Cardiac septum (tissue), 1 donor: ENCODE data around the gene MXD4. TPM values are rescaled to one million over a fixed set of nuclear protein-coding genes. Genes with fewer than 3 reads are reported as not detected.

Source experiments
- DNase-seq: peaks from one replicate; pipeline ENCODE4 v3.0.0-alpha.2; 2020; ENCODE audit warnings: low spot score
- intact Hi-C: fragments of 100-400 bp; cut with DNase I; formaldehyde crosslinking; loops from one replicate; pipeline ENCODE4 v1.14.0; 2022
- total RNA-seq: library from RNA; stranded (reverse); fragmentation: NEBNext Ultra II Directional; extraction: Animal tissue kit (Norgen Biotek cat#: 25700); gene quantifications from one replicate; pipeline ENCODE4 v1.2.1, GENCODE V29; 2021
- donor health status: DM: no; HTN: no; CAD: no.

Gene MXD4
- total RNA-seq, 1 donor from 2014 or later: 37.9 TPM

GRCh38 chr4:2295500-2295899, 33.6 kb upstream of the MXD4 start:
- DNase-seq: no peak
- intact Hi-C loops: no loop called here

- no peak for DNase-seq
- intact Hi-C loops: no loop called here
These were observed 30.8 kb upstream of the MXD4 start for GRCh38 chr4:2292646-2293108.

GRCh38 chr4:2291705-2292645, 30.1 kb upstream of the MXD4 start:
- intact Hi-C loops: no loop called here
- no peak for DNase-seq

- peak; percentile 71 for DNase-seq
- intact Hi-C loops: no loop called here
These were observed 29.2 kb upstream of the MXD4 start for GRCh38 chr4:2290974-2291704.

- intact Hi-C loops: no loop called here
- DNase-seq: peak; percentile 51
These were observed 28.6 kb upstream of the MXD4 start for GRCh38 chr4:2290488-2290887.

- peak; percentile 73 for DNase-seq
- intact Hi-C loops: no loop called here
These were observed 28.0 kb upstream of the MXD4 start for GRCh38 chr4:2289955-2290333.

- DNase-seq: peak; percentile 54
- intact Hi-C loops: no loop called here
These were observed 27.5 kb upstream of the MXD4 start for GRCh38 chr4:2289311-2289954.

GRCh38 chr4:2288051-2288541, 26.2 kb upstream of the MXD4 start:
- DNase-seq: no peak
- intact Hi-C loops: no loop called here

- DNase-seq: peak; percentile 67
- intact Hi-C loops: no loop called here
These were observed 25.6 kb upstream of the MXD4 start for GRCh38 chr4:2287594-2287915.

- intact Hi-C loops: no loop called here
- peak; percentile 66 for DNase-seq
These were observed 25.1 kb upstream of the MXD4 start for GRCh38 chr4:2286904-2287593.

- intact Hi-C loops: no loop called here
- DNase-seq: peak; percentile 56
These were observed 23.9 kb upstream of the MXD4 start for GRCh38 chr4:2285613-2286381.

GRCh38 chr4:2284934-2285612, 23.2 kb upstream of the MXD4 start:
- DNase-seq: no peak
- intact Hi-C loops: no loop called here

GRCh38 chr4:2284161-2284933, 22.4 kb upstream of the MXD4 start:
- DNase-seq: no peak
- intact Hi-C loops: no loop called here

- intact Hi-C loops: no loop called here
- DNase-seq: no peak
These were observed 21.3 kb upstream of the MXD4 start for GRCh38 chr4:2283199-2283711.

- intact Hi-C loops: no loop called here
- no peak for DNase-seq
These were observed 19.9 kb upstream of the MXD4 start for GRCh38 chr4:2281575-2282343.

- no peak for DNase-seq
- intact Hi-C loops: no loop called here
These were observed 18.8 kb upstream of the MXD4 start for GRCh38 chr4:2280531-2281300.
